Trophoblast cell (in vitro differentiated cells and primary cell): ENCODE results near the gene KBTBD6. TPM values are rescaled to one million over a fixed set of nuclear protein-coding genes. Genes with fewer than 3 reads are reported as not detected.
A peak's percentile ranks its signal among the peaks of the same experiment; 100 is the strongest.

Source experiments
- DNase-seq, 2 donors: peaks; one replicate each; pipeline ENCODE4 v3.0.0-alpha.2; 2016
- H2AFZ ChIP-seq: 2 replicates; pipeline ENCODE4 v1.6.1; 2013; ENCODE audit warnings: low read length, moderate library complexity, mild to moderate bottlenecking; ENCODE audit not compliant: insufficient read depth, poor library complexity
- H2AK5ac ChIP-seq: 2 replicates; pipeline ENCODE4 v1.6.1; 2013; ENCODE audit warnings: mild to moderate bottlenecking, low read length
- H2BK120ac ChIP-seq: 2 replicates; pipeline ENCODE4 v1.6.1; 2013; ENCODE audit warnings: low read length, mild to moderate bottlenecking, moderate library complexity; ENCODE audit not compliant: insufficient read depth, poor library complexity
- H2BK12ac ChIP-seq: 2 replicates; pipeline ENCODE4 v1.6.1; 2013; ENCODE audit warnings: mild to moderate bottlenecking, low read length, moderate library complexity
- H2BK5ac ChIP-seq: 2 replicates; pipeline ENCODE4 v1.6.1; 2013; ENCODE audit warnings: low read length, low read depth, moderate library complexity, mild to moderate bottlenecking; ENCODE audit not compliant: poor library complexity
- H3K14ac ChIP-seq: 2 replicates; pipeline ENCODE4 v1.6.1; 2013; ENCODE audit warnings: mild to moderate bottlenecking, low read length
- H3K18ac ChIP-seq: 2 replicates; pipeline ENCODE4 v1.6.1; 2013; ENCODE audit warnings: mild to moderate bottlenecking, low read length
- H3K23ac ChIP-seq: 2 replicates; pipeline ENCODE4 v1.6.1; 2013; ENCODE audit warnings: low read length
- H3K27ac ChIP-seq: 2 replicates; pipeline ENCODE4 v1.5.1; 2013; ENCODE audit warnings: low read depth, mild to moderate bottlenecking, inconsistent platforms, low read length, moderate library complexity
- H3K27me3 ChIP-seq: 2 replicates; pipeline ENCODE4 v1.6.1; 2013; ENCODE audit warnings: inconsistent platforms, mild to moderate bottlenecking, low read length, moderate library complexity; ENCODE audit not compliant: insufficient read depth
- H3K36me3 ChIP-seq, 2 experiments: 1 replicate in 1 of 2; 2 replicates in 1 of 2; pipeline ENCODE4 v1.6.1; 2013; ENCODE audit warnings: low read length in 2 of 2, mild to moderate bottlenecking in 2 of 2, moderate library complexity in 1 of 2; ENCODE audit not compliant: insufficient read depth in 2 of 2, control insufficient read depth in 1 of 2
- H3K4ac ChIP-seq: 2 replicates; pipeline ENCODE4 v1.6.1; 2013; ENCODE audit warnings: low read depth, mild to moderate bottlenecking, low read length, moderate library complexity
- H3K4me1 ChIP-seq, 2 experiments: 1 replicate in 1 of 2; 2 replicates in 1 of 2; pipeline ENCODE4 v1.6.1; 2013; ENCODE audit warnings: low read length in 2 of 2, mild to moderate bottlenecking in 2 of 2, moderate library complexity in 1 of 2; ENCODE audit not compliant: insufficient read depth in 2 of 2, control insufficient read depth in 1 of 2
- H3K4me2 ChIP-seq: 2 replicates; pipeline ENCODE4 v1.6.1; 2013; ENCODE audit warnings: inconsistent platforms, mild to moderate bottlenecking, low read length, moderate library complexity
- H3K4me3 ChIP-seq: 2 replicates; pipeline ENCODE4 v1.5.1; 2013; ENCODE audit warnings: mild to moderate bottlenecking, low read depth, low read length, inconsistent platforms
- H3K79me1 ChIP-seq: one replicate; pipeline ENCODE4 v1.6.1; 2013; ENCODE audit warnings: low read length
- H3K79me2 ChIP-seq: 2 replicates; pipeline ENCODE4 v1.6.1; 2013; ENCODE audit warnings: low read length, mild to moderate bottlenecking; ENCODE audit not compliant: control insufficient read depth, insufficient read depth, poor library complexity
- H3K9ac ChIP-seq: 2 replicates; pipeline ENCODE4 v1.6.1; 2013; ENCODE audit warnings: mild to moderate bottlenecking, low read length
- H3K9me3 ChIP-seq: 2 replicates; pipeline ENCODE4 v1.6.1; 2013; ENCODE audit warnings: low read depth, mild to moderate bottlenecking, control low read depth, inconsistent platforms, low read length; ENCODE audit not compliant: insufficient read depth
- H4K12ac ChIP-seq: 2 replicates; pipeline ENCODE4 v1.6.1; 2013; ENCODE audit warnings: low read depth, mild to moderate bottlenecking, low read length, moderate library complexity
- H4K8ac ChIP-seq: 2 replicates; pipeline ENCODE4 v1.6.1; 2013; ENCODE audit warnings: low read depth, mild to moderate bottlenecking, low read length, moderate library complexity
- H4K91ac ChIP-seq: one replicate; pipeline ENCODE4 v1.6.1; 2013; ENCODE audit warnings: low read depth, mild to moderate bottlenecking, low read length, moderate library complexity
- WGBS: extraction: QIAGEN DNeasy Blood & Tissue Kit; methylation state at CpG from one replicate; pipeline ENCODE4 v1.1.7; 2013; ENCODE audit warnings: missing lambda C conversion rate; ENCODE audit not compliant: insufficient read length, insufficient coverage; ENCODE audit errors: extremely low coverage; 5-methylcytosine and 5-hydroxymethylcytosine counted together
- polyA plus RNA-seq: library from polyadenylated mRNA; stranded (reverse); fragments of 200-250 nt; gene quantifications from 2 replicates; pipeline ENCODE4 v1.2.3, GENCODE V29; 2013

KBTBD6 gene
- 2.9 and 3.2 TPM in 2 replicates for polyA plus RNA-seq

DNA sequence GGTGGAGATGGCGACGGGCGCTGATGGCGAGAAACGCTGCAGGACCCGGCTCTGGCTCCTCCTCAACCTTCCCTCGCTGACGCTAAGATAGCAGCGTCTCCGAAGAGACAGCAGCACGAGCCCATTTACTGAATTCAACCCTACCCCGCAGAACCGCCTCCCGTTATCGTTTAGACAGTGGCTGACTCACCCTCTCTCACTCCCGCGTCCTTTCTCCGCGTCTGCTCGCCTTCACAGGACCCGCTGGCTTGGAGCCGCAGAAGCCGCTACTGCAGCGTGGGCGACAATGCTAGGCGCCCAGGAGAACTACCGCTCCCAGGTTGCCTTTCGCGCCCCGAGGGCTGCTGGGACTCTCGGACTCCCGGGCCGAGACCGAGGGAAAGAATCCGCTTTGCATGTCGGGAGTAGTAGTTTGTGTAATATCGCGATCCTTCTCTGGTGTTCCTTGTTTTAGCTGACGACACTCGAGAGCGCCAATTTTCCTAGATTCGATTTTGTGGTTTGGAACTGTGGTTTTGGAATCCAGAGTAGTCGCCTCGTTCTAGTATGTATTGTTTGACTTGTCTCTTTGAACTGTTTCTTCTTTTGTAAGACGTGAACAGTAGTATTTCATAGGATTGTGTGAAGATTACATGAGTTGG is at the start of gene KBTBD6:
Gene KBTBD6 (minus strand): TSS at position 291 of the 641 bp plus-strand sequence. CDS start 291 bp downstream, outside the sequence.
- H2BK12ac ChIP-seq: no peak within 1 kb of the TSS
- H4K12ac ChIP-seq: no peak within 1 kb of the TSS
- peak within 1 kb of the TSS; percentile 86 for H3K4me2 ChIP-seq
- WGBS: no CpG with 5 or more reads among the region's 45 CpGs
- H3K14ac ChIP-seq: peak within 1 kb of the TSS; percentile 6
- H2BK5ac ChIP-seq: no peak within 1 kb of the TSS
- H2BK120ac ChIP-seq: no peak within 1 kb of the TSS
- H3K79me2 ChIP-seq: peaks cover 3% of the 10 kb centered on the region
- H4K91ac ChIP-seq: peak within 1 kb of the TSS; percentile 17
- peak within 1 kb of the TSS; percentile 72 for H2AFZ ChIP-seq
- no peak within 1 kb of the TSS for H3K23ac ChIP-seq
- no peaks in the 10 kb centered on the region for H3K36me3 ChIP-seq
- peak within 1 kb of the TSS; percentile 89 for H3K4me3 ChIP-seq
- H3K9ac ChIP-seq: peak within 1 kb of the TSS; percentile 71
- peaks cover 0 to 10% of the 10 kb centered on the region in 2 experiments for H3K4me1 ChIP-seq
- no peak within 1 kb of the TSS for H3K4ac ChIP-seq
- H3K27me3 ChIP-seq: no peaks in the 10 kb centered on the region
- H3K9me3 ChIP-seq: no peaks in the 10 kb centered on the region
- DNase-seq: peak; percentile 100
- peaks cover 3% of the 10 kb centered on the region for H3K79me1 ChIP-seq
- peak within 1 kb of the TSS; percentile 18 for H3K18ac ChIP-seq
- H4K8ac ChIP-seq: peak within 1 kb of the TSS; percentile 72
- peak within 1 kb of the TSS; percentile 38 for H3K27ac ChIP-seq
- no peak within 1 kb of the TSS for H2AK5ac ChIP-seq

- Histone ChIP-seq H3K4me1 (no peaks in the 10 kb centered on the region), H3K36me3 (no peaks in the 10 kb centered on the region), H3K79me2 (no peaks in the 10 kb centered on the region), H2AK5ac (no peak overlapping the region), H2BK12ac (no peak overlapping the region), H3K18ac (no peak overlapping the region), H3K4ac (no peak overlapping the region), H2BK5ac (no peak overlapping the region), H3K4me2 (no peak overlapping the region), H2AFZ (no peak overlapping the region), H3K9me3 (no peaks in the 10 kb centered on the region), H4K8ac (no peak overlapping the region), H3K4me3 (no peak overlapping the region), H3K14ac (no peak overlapping the region), H4K12ac (no peak overlapping the region), H3K79me1 (no peaks in the 10 kb centered on the region), H4K91ac (no peak overlapping the region), H3K23ac (no peak overlapping the region), H3K9ac (no peak overlapping the region), H3K27me3 (no peaks in the 10 kb centered on the region), H2BK120ac (no peak overlapping the region), H3K27ac (no peak overlapping the region)
- DNase-seq: no peak
These were observed 49.6 kb upstream of the KBTBD6 start for GRCh38 chr13:41182231-41182630.

GRCh38 chr13:41179593-41180250 is 47.1 kb upstream of the KBTBD6 start:
- Histone ChIP-seq H2AFZ (no peak overlapping the region), H3K14ac (no peak overlapping the region), H3K4me2 (no peak overlapping the region), H3K27ac (no peak overlapping the region), H4K91ac (no peak overlapping the region), H3K36me3 (no peaks in the 10 kb centered on the region), H4K12ac (no peak overlapping the region), H2BK120ac (no peak overlapping the region), H3K79me1 (no peaks in the 10 kb centered on the region), H3K18ac (no peak overlapping the region), H3K9me3 (no peaks in the 10 kb centered on the region), H2AK5ac (no peak overlapping the region), H3K4ac (no peak overlapping the region), H3K27me3 (no peaks in the 10 kb centered on the region), H3K23ac (no peak overlapping the region), H4K8ac (no peak overlapping the region), H2BK5ac (no peak overlapping the region), H3K79me2 (no peaks in the 10 kb centered on the region), H3K9ac (no peak overlapping the region), H3K4me3 (no peak overlapping the region), H2BK12ac (no peak overlapping the region), H3K4me1 (no peaks in the 10 kb centered on the region)
- WGBS: no CpG with 5 or more reads among the region's 4 CpGs
- peak; percentile 23 to 83 for DNase-seq

GRCh38 chr13:41178040-41178439 is 45.4 kb upstream of the KBTBD6 start:
- peak in 1 of 2 donors; percentile 70 for DNase-seq
- Histone ChIP-seq H3K79me2 (no peaks in the 10 kb centered on the region), H3K23ac (no peak overlapping the region), H3K18ac (no peak overlapping the region), H2AFZ (no peak overlapping the region), H2BK12ac (no peak overlapping the region), H4K8ac (no peak overlapping the region), H3K4ac (no peak overlapping the region), H3K4me1 (no peaks in the 10 kb centered on the region), H3K9ac (no peak overlapping the region), H4K91ac (no peak overlapping the region), H2BK120ac (no peak overlapping the region), H3K4me3 (no peak overlapping the region), H3K4me2 (no peak overlapping the region), H3K36me3 (peaks cover 0 to 3% of the 10 kb centered on the region in 2 experiments), H3K79me1 (no peaks in the 10 kb centered on the region), H2AK5ac (no peak overlapping the region), H3K27me3 (no peaks in the 10 kb centered on the region), H4K12ac (no peak overlapping the region), H3K9me3 (peaks cover 2% of the 10 kb centered on the region), H2BK5ac (no peak overlapping the region), H3K14ac (no peak overlapping the region), H3K27ac (no peak overlapping the region)
- WGBS: no CpG with 5 or more reads among the region's 7 CpGs
